ENCODE data around the gene ROMO1. TPM values are rescaled to one million over a fixed set of nuclear protein-coding genes. Genes with fewer than 3 reads are reported as not detected.

ROMO1 gene
- total RNA-seq, result 100 to 1,000 TPM in 1 of 2 donors, 10 to 100 TPM in 1; 93.0 to 134 TPM

GRCh38 chr20:35699127-35699956 is at the start of gene ROMO1, which contains the start of gene NFS1:
Gene ROMO1, plus strand, starts transcription at chr20:35699405. Its CDS starts 228 bp downstream, at chr20:35699633.
Gene NFS1, minus strand, starts transcription at chr20:35699352. Its CDS starts 64 bp downstream, at chr20:35699288.
- Mint-ChIP-seq H3K9me3 (no peaks in the 10 kb centered on the region), H3K4me3 (peak within 1 kb of the TSS; percentile 96), H3K27ac (peak within 1 kb of the TSS; percentile 95), H3K27me3 (no peaks in the 10 kb centered on the region), H3K36me3 (ENCODE audit: low read depth) (peaks cover 90% of the 10 kb centered on the region), H3K4me1 (peaks cover 16% of the 10 kb centered on the region)
- peak; percentile 96 for ATAC-seq (replicated peaks)

DNA sequence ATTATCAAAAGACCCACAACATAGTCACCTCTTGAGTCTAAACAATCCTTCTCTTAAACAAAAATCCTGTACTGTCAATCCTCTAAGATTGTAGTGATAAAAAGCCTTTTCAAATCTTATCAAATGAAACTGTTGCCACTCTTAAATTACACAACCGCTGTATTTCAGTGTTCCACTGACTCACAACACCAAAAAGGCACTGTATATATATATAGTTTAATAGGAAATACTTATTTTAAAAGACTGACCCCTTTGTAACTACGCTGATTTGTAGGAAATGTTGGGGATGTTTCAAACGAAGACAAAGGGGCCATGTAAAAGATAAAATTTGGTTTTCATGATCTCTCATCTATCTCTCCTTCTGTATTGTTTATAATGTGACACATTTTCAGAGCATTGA is 48.6 kb upstream of the ROMO1 start:
- Mint-ChIP-seq H3K4me1 (peaks cover 23% of the 10 kb centered on the region), H3K27ac (peak overlapping the region; percentile 73), H3K4me3 (peak overlapping the region; percentile 3), H3K27me3 (no peaks in the 10 kb centered on the region), H3K36me3 (ENCODE audit: low read depth) (peaks cover 5% of the 10 kb centered on the region), H3K9me3 (no peaks in the 10 kb centered on the region)
- no peak for ATAC-seq (replicated peaks)

DNA sequence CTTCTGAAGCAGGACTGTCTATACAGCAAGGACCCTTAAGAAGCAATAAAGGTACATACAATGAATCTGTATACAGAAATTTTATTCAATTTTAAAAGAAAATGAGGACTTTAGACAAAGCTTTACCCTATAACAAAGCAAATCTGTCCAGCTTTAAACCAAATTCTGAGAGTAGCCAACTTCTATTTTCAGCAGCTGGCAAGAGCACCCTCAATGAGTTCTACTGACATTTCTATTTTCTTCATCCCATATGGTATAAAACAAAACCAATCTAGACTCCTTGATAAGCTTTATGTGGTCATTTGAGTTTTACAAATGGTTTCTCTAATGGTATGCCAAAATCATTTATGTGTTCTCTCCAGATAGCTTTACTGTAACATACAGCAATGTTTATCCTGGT is 47.2 kb upstream of the ROMO1 start:
- no peak for ATAC-seq (replicated peaks)
- Mint-ChIP-seq H3K4me3 (no peak overlapping the region), H3K9me3 (no peaks in the 10 kb centered on the region), H3K27ac (no peak overlapping the region), H3K4me1 (peaks cover 22% of the 10 kb centered on the region), H3K36me3 (ENCODE audit: low read depth) (peaks cover 12% of the 10 kb centered on the region), H3K27me3 (no peaks in the 10 kb centered on the region)

GRCh38 chr20:35652641-35653429 is 46.4 kb upstream of the ROMO1 start:
- Mint-ChIP-seq H3K9me3 (no peaks in the 10 kb centered on the region), H3K36me3 (ENCODE audit: low read depth) (peaks cover 15% of the 10 kb centered on the region), H3K4me3 (no peak overlapping the region), H3K27me3 (no peaks in the 10 kb centered on the region), H3K4me1 (peaks cover 27% of the 10 kb centered on the region), H3K27ac (no peak overlapping the region)
- ATAC-seq (replicated peaks), result no peak

DNA sequence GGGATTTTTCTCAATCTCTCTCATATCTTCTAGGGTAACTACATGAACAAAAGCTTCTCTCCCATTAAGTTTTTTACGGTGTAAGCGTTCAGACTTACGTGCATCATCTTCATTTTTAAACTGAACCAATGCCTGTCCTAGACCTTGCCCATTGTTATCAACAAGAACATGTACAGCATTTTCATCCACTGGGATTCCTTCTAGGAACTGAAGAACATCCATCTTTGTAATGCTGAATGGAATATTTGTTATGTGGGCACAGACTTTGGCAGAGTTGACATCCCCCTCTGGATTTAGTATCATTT is 45.8 kb upstream of the ROMO1 start:
- Mint-ChIP-seq H3K4me1 (peaks cover 25% of the 10 kb centered on the region), H3K27me3 (no peaks in the 10 kb centered on the region), H3K27ac (no peak overlapping the region), H3K9me3 (no peaks in the 10 kb centered on the region), H3K4me3 (no peak overlapping the region), H3K36me3 (ENCODE audit: low read depth) (peaks cover 20% of the 10 kb centered on the region)
- ATAC-seq (replicated peaks), result no peak

- H3K27me3 Mint-ChIP-seq, result no peaks in the 10 kb centered on the region
- ATAC-seq (replicated peaks), result no peak
- no peak overlapping the region for H3K4me3 Mint-ChIP-seq
- H3K9me3 Mint-ChIP-seq, result no peaks in the 10 kb centered on the region
- no peak overlapping the region for H3K27ac Mint-ChIP-seq
- H3K36me3 Mint-ChIP-seq (ENCODE audit: low read depth), result peaks cover 25% of the 10 kb centered on the region
- H3K4me1 Mint-ChIP-seq, result peaks cover 25% of the 10 kb centered on the region
Observed at GRCh38 chr20:35653893-35654292, 45.3 kb upstream of the ROMO1 start.

- H3K9me3 Mint-ChIP-seq, result no peaks in the 10 kb centered on the region
- H3K4me3 Mint-ChIP-seq, result no peak overlapping the region
- H3K4me1 Mint-ChIP-seq, result peaks cover 27% of the 10 kb centered on the region
- H3K36me3 Mint-ChIP-seq (ENCODE audit: low read depth), result peaks cover 30% of the 10 kb centered on the region
- no peak overlapping the region for H3K27ac Mint-ChIP-seq
- no peak for ATAC-seq (replicated peaks)
- no peaks in the 10 kb centered on the region for H3K27me3 Mint-ChIP-seq
Observed at GRCh38 chr20:35654415-35654814, 44.8 kb upstream of the ROMO1 start.

- H3K4me1 Mint-ChIP-seq, result peaks cover 35% of the 10 kb centered on the region
- peak overlapping the region; percentile 57 for H3K4me3 Mint-ChIP-seq
- no peak for ATAC-seq (replicated peaks)
- no peaks in the 10 kb centered on the region for H3K27me3 Mint-ChIP-seq
- peak overlapping the region; percentile 74 for H3K27ac Mint-ChIP-seq
- H3K36me3 Mint-ChIP-seq (ENCODE audit: low read depth), result peaks cover 52% of the 10 kb centered on the region
- H3K9me3 Mint-ChIP-seq, result no peaks in the 10 kb centered on the region
Observed at GRCh38 chr20:35657271-35657670, 41.9 kb upstream of the ROMO1 start.

- peaks cover 79% of the 10 kb centered on the region for H3K36me3 Mint-ChIP-seq (ENCODE audit: low read depth)
- no peaks in the 10 kb centered on the region for H3K27me3 Mint-ChIP-seq
- no peaks in the 10 kb centered on the region for H3K9me3 Mint-ChIP-seq
- peak overlapping the region; percentile 90 for H3K4me3 Mint-ChIP-seq
- peak overlapping the region; percentile 87 for H3K27ac Mint-ChIP-seq
- ATAC-seq (replicated peaks), result peak; percentile 67
- peaks cover 52% of the 10 kb centered on the region for H3K4me1 Mint-ChIP-seq
Observed at GRCh38 chr20:35660122-35660937, 38.9 kb upstream of the ROMO1 start.

GRCh38 chr20:35661053-35661452 is 38.2 kb upstream of the ROMO1 start:
- peak overlapping the region; percentile 87 for H3K27ac Mint-ChIP-seq
- H3K4me3 Mint-ChIP-seq, result peak overlapping the region; percentile 90
- H3K9me3 Mint-ChIP-seq, result no peaks in the 10 kb centered on the region
- H3K27me3 Mint-ChIP-seq, result no peaks in the 10 kb centered on the region
- H3K4me1 Mint-ChIP-seq, result peaks cover 52% of the 10 kb centered on the region
- H3K36me3 Mint-ChIP-seq (ENCODE audit: low read depth), result peaks cover 79% of the 10 kb centered on the region
- peak; percentile 50 for ATAC-seq (replicated peaks)

DNA sequence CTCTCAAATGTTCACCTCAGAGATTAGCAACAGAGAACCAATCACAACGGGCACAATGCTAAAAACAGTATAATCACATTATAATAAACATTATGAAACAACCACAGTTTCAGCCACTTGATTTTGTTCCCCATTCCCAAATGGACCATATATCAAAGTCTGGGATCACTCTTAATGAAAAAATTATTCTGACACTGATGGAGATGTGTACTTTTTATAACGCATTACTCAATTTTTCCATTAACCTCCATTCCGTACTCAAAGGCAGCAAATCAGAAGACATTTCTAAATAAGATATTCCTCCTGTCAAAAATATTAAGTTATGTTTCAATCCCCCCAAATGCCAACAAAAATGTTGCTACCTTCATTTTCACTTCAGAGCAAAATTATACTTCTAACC is 37.3 kb upstream of the ROMO1 start:
- no peak for ATAC-seq (replicated peaks)
- Mint-ChIP-seq H3K4me1 (peaks cover 52% of the 10 kb centered on the region), H3K27ac (peak overlapping the region; percentile 87), H3K27me3 (no peaks in the 10 kb centered on the region), H3K9me3 (no peaks in the 10 kb centered on the region), H3K4me3 (peak overlapping the region; percentile 90), H3K36me3 (ENCODE audit: low read depth) (peaks cover 73% of the 10 kb centered on the region)

DNA sequence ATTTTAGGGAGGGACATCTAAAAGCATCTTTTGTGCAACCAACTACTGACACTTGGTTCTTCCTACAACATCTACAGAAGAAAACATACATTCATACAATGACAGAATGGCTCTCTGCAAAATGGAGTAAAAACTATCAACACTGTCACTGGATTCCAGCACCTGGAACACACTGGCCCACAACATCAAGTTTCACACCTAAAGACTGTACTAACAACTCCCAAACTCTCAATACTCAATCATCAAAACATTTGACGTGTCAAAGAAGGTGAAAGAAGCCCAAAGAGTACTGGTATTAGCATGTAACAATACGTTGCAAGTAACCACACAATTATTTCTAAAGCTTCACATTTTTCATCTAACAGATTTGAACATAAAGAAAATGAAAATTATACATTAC is 36.7 kb upstream of the ROMO1 start:
- Mint-ChIP-seq H3K27me3 (no peaks in the 10 kb centered on the region), H3K36me3 (ENCODE audit: low read depth) (peaks cover 67% of the 10 kb centered on the region), H3K9me3 (no peaks in the 10 kb centered on the region), H3K4me3 (peak overlapping the region; percentile 90), H3K4me1 (peaks cover 46% of the 10 kb centered on the region), H3K27ac (peak overlapping the region; percentile 87)
- peak; percentile 15 for ATAC-seq (replicated peaks)

DNA sequence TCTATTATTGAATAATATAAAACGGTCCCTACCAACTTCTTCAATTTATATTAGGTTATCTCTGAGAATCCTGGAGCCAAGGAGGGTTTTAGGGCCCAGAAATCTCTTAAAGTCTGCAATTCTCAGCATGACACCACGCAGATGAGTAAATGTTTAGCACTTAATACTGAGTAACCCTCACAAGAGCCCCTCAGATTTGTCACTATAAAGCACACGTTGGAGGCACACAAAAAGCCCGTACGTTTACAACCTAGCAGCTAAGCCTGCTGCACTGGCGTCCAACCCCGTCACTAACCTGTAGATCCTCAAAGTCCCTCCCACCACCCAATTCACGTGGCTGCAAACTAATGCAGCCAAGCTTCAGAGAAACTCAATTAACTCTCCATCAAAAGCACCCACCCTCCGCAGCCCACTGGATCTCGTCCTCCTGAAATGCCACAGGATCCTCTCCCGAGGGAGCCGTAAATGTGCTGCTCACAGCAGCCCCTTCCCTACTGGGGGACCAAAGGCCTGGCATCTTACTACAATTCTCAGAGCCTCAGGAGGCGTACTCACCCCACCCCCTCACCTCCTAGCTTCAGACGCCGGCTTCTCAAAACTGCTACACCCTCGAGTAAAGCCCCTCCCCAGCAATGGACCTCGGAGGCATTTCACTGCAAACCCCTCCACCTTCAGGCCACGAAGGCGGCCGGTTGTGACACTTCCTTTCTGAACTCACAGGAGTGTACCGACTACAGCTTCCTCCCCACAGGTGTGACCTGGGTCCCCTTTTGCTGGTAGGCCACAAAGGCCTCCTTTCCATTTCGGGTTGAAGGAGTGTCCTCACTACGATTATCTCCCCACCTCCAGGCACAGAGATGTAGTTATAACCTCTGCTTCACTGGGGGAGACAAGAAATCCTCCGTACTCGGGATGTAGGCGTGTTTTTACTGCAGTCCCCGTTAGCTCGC is 35.4 kb upstream of the ROMO1 start:
- ATAC-seq (replicated peaks), result peak; percentile 25
- H3K27me3 Mint-ChIP-seq, result no peaks in the 10 kb centered on the region
- H3K4me3 Mint-ChIP-seq, result peak overlapping the region; percentile 90
- H3K36me3 Mint-ChIP-seq (ENCODE audit: low read depth), result peaks cover 63% of the 10 kb centered on the region
- H3K9me3 Mint-ChIP-seq, result no peaks in the 10 kb centered on the region
- H3K27ac Mint-ChIP-seq, result peak overlapping the region; percentile 87
- H3K4me1 Mint-ChIP-seq, result peaks cover 43% of the 10 kb centered on the region
